ENCODE results near the gene GSPT1.
"Not testable (repeated sequence)": the region's sequence is repeated elsewhere in the genome, so short reads cannot be mapped to it uniquely, and the experiment has no call there.

GSPT1 gene

DNA sequence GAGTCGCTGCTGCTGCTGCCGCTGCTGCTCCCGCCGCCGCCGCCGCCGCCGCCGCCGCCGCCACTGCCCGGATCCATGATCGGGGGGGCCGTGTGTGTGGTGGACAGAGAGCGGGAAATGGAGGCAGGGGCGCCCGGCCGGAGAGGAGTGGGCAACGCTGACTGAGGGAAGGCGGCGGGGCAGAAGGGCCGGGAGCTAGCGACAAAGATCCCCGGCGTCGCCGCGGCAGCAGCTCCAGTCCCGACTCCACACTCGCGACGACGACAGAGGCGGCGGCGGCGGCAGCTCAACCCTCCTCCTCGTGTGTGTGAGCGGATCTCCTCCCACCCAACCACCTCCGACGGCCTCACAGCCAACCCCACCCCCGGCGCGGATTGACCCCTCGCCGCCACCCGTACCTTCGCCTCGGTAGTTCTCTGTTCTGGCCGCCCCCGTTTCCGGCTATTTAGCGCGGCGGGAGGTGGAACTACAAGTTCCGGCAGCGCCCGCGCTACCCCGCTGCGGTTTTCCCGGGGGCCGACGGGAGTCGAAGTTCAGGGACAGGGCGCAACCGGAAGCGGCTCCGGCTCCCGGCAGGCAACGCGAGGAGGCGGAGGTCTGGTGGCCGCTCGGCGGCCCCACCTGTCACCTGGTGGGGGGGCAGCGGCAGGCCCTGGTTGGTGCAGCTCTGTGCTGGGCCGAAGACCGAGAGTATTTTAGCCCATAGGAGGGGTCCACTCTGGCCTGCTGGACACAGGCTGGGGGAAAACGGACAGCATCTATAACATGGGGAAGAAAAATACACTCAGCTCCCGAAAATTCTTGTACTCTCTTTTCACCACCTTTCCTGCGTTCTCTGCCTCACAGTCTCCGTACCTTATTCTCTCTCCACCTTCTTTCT lies at the start of gene GSPT1:
Gene GSPT1 (minus strand): TSS at position 313 of the 880 bp plus-strand sequence. CDS start 236 bp downstream, at position 77.
- peak; percentile 92 for DNase-seq

GRCh38 chr16:11964761-11965551 lies 49.2 kb upstream of the GSPT1 start, which contains the start of gene TNFRSF17:
Gene TNFRSF17 (plus strand): TSS chr16:11965210. CDS start chr16:11965325, 115 bp downstream.
- DNase-seq, result no peak

DNA sequence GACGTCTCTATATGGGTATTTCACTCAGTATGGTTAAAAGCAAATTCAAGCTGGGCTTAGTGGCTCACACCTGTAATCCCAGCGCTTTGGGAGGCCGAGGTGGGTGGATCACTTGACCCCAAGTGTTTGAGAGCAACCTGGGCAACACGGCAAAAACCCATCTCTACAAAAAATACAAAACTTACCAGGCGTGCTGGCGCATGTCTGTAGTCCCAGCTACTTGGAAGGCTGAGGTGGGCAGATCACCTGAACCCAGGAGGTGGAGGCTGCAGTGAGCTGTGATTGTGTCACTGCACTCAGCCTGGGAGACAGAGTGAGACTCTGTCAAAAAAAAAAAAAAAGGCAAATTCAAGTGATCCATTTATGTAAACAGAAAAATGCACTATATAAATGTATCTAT lies 48.0 kb upstream of the GSPT1 start:
- DNase-seq, result no peak

DNA sequence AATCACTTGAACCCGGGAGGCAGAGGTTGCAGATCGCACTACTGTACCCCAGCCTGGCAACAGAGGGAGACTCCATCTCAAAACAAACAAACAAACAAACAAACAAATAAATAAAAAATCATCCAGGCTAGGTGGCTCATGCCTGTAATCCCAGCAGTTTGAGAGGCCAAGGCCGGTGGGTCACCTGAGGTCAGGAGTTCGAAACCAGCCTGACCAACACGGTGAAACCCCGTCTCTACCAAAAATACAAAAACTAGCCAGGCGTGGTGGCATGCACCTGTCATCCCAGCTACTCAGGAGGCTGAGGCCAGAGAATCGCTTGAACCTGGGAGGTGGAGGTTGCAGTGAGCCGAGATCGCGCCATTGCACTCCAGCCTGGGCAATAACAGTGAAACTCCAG lies 47.2 kb upstream of the GSPT1 start:
- not testable (repeated sequence) for DNase-seq

DNA sequence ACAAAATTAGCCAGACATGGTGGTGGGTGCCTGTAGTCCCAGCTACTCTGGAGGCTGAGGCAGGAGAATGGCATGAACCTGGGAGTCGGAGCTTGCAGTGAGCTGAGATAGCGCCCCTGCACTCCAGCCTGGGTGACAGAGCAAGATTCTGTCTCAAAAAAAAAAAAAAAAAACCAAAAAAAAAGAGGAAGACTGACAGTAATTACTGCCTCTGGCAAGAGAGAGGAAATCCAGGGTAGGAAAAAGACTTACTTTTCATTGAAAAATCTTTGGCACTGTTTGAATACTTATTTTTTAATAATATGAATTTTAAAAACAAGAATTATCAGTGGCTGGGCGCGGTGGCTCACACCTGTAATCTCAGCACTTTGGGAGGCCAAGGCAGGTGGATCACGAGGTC lies 46.7 kb upstream of the GSPT1 start:
- not testable (repeated sequence) for DNase-seq

- DNase-seq, result no peak
Measured at GRCh38 chr16:11957591-11958395, 42.0 kb upstream of the GSPT1 start.

DNA sequence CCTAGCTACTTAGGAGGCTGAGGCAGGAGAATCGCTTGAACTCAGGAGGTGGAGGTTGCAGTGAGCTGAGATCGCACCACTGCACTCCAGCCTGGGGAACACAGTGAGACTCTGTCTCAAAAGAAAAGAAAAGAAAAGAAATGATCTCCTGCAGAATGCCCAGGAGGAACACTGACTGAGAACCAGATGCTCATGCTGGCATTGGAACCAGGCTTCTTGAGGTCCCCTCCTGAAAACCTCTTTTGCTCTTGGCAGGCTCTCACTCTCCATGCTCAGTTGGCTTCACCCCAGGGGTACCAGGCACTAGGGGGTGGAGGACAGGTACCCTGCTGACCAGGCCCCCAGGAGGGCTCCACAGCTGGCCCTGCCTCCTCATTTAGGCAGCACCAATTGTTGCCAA lies 40.8 kb upstream of the GSPT1 start:
- no peak for DNase-seq

- no peak for DNase-seq
Measured at GRCh38 chr16:11955713-11956123, 40.0 kb upstream of the GSPT1 start.

DNA sequence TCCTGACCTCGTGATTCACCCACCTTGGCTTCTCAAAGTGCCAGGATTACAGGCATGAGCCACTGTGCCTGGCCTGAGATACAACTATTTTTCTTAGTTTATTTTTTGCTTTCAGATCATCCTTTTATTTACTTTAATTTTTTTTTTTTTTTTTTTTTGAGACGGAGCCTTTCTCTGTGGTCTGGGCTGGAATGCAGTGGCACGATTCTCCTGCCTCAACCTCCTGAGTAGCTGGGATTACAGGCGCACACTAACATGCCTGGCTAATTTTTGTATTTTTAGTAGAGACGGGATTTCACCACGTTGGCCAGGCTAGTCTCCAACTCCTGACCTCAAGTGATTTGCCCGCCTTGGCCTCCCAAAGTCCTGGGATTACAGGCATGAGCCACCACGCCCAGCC lies 37.8 kb upstream of the GSPT1 start:
- DNase-seq, result not testable (repeated sequence)

DNA sequence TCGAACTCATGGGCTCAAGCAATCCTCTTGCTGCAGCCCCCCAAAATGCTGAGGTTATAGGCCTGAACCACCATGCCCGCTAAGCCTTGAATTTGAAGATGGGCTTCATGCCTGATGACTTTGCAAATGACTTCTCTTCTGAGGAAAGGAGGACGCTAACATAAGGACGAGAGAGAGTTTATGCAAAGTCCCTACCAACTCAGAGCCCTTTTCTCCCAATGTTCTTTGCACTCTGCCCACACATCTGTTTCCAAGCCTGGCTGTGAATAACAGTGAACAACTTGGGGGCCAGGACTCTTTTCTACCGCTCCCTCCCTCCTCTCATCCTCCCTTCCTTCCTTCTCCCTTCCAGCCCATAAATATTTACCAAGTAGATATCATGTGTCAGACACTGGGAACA lies 34.6 kb upstream of the GSPT1 start:
- no peak for DNase-seq

DNA sequence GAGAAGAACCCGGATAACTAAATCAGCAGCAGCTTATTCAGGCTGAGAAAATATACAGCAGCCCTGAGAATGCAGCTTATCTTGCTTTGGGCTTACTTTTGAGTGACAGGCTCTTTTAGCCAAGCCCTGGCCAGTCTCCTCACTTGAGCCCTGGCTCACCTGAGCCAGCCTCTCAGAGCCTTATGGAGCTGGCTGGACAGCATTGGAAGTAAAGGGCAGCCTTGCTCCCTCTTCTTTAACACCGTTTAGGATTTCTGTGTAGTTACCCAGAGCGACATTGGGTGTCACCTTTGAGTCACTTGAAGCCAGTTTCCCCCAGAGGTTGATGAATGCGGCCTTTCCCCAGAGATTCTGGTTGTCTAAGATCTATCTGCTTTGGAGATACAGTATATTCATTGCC lies 33.8 kb upstream of the GSPT1 start:
- no peak for DNase-seq

- DNase-seq, result no peak
Measured at GRCh38 chr16:11948819-11949218, 33.1 kb upstream of the GSPT1 start.

GRCh38 chr16:11946433-11946832 lies 30.7 kb upstream of the GSPT1 start:
- no peak for DNase-seq

- DNase-seq, result not testable (repeated sequence)
Measured at GRCh38 chr16:11941945-11942344, 26.2 kb upstream of the GSPT1 start, which contains the start of gene NPIPB2. Gene NPIPB2 (minus strand): TSS chr16:11942045. CDS start chr16:11942045, 0 bp downstream.

GRCh38 chr16:11927350-11927749 lies 11.6 kb upstream of the GSPT1 start:
- DNase-seq, result not testable (repeated sequence)

- not testable (repeated sequence) for DNase-seq
Measured at GRCh38 chr16:11924046-11924445, 8.3 kb upstream of the GSPT1 start.

- DNase-seq, result no peak
Measured at GRCh38 chr16:11916524-11917285, 949 bp upstream of the GSPT1 start.

- no peak for DNase-seq
Measured at GRCh38 chr16:11915114-11915643, 577 bp downstream of the GSPT1 start.

DNA sequence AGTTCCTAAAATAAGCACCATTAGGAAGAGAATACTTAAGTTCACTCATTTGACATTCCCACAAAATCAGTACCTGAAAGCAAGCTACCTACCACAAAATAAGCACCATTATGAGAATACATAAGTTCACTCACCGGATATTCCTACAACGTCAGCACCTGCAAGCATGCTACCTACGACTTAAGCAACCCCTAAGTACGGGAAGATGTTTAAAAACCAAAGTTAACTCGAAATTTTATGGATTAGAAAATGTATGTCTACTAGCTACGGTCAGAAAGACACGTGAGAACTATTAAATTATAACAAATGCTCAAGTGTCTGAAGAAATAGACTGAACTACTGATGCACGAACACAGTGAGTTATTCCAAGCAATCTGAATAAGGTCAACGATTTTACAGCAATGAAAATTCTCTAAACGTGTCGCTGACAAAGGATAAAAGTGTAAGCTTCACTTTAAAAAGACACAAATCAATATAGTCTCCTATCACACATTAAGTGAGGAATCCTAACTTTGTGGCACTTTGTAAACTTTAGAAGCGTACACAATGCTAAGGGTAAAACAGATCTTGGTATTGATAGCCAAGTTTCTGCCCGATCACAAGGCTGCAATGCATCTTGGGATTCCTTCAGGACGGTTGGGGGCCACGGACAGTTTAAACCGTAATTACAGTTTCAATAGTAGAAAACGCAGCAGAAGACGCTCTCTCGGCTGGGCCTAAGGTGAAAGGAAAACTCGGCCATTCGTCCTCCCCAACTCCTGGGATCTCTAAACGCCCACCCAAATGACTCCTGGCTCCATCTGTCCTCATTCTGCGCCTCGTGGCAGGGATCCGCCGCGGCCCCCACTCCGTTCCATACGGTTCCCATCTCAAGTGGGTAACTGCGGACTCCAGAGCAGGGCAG lies 1.3 kb downstream of the GSPT1 start:
- no peak for DNase-seq

DNA sequence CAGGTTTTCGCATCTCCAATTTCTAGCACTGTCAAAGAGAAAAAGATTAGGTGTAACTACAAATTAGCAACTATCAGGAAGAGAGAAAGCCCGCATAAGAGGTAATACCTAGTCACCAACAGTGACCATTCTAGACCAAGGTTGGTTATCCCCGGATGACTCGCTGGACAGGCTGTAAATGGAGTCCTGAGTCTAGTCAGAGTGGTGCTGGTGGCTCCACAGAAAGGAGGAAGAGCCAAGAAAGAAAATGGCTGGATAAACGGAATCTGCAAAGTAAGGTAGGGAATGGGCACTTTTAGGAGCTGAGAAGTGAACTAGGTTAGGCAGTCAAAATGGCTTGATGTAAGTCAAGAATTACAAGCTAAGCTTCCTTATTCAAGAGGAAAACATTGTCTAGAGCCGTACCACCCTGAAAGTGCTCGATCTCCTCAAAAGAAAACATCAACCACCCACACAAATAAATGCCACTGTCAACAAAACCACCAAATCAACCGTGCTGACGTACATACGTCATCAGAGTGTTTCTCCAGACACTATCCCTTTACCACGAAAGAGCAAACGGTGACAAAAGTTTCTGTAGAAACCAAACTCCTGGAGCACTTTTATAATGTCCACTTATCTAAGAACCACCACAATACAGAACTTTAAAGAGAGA lies 2.2 kb downstream of the GSPT1 start:
- no peak for DNase-seq
